PC-9 (cell line): ENCODE measurements around the gene RELA. TPM values are rescaled to one million over a fixed set of nuclear protein-coding genes. Genes with fewer than 3 reads are reported as not detected.

Experiments
- BruUV-seq: library from RNA; stranded (reverse); fragments of 400-500 nt; replicated peaks from 2 replicates; lab custom pipeline; 2021; lab: Mats Ljungman, UMichigan
- CTCF ChIA-PET: fragments of 300-600 bp; sonication (Branson Sonifier 250); formaldehyde crosslinking; loops from one replicate; lab custom pipeline; 2022; ENCODE audit warnings: antibody characterized with exemption; lab: Charles Lee
- POLR2A ChIA-PET: fragments of 300-600 bp; sonication (Branson Sonifier 250); formaldehyde crosslinking; loops from one replicate; lab custom pipeline; 2022; ENCODE audit warnings: antibody characterized with exemption; ENCODE audit not compliant: unreplicated experiment; lab: Charles Lee
- DNase-seq, 2 experiments: peaks; one replicate each; pipeline versions ENCODE4 v3.0.0 to v3.0.0-alpha.2; 2015 to 2022; ENCODE audit warnings: mixed read lengths in 1 of 2
- H2AFZ ChIP-seq: fragments of 200-600 bp; sonication (generic); 2 replicates; pipeline ENCODE4 v1.8.1; 2017; ENCODE audit warnings: antibody characterized with exemption
- H3F3A ChIP-seq: fragments of 200-600 bp; sonication (generic); 2 replicates; pipeline ENCODE4 v1.8.1; 2017; ENCODE audit warnings: antibody characterized with exemption, mild to moderate bottlenecking, low read depth; ENCODE audit not compliant: insufficient read depth
- H3K27ac ChIP-seq: fragments of 200-600 bp; sonication (generic); 2 replicates; pipeline ENCODE4 v1.6.1; 2016; ENCODE audit warnings: mixed run types
- H3K27me3 ChIP-seq: fragments of 200-600 bp; sonication (generic); 2 replicates; pipeline ENCODE4 v1.6.1; 2016; ENCODE audit warnings: low read depth, mixed run types; ENCODE audit not compliant: insufficient read depth
- H3K36me3 ChIP-seq: fragments of 200-600 bp; sonication (generic); 2 replicates; pipeline ENCODE4 v1.6.1; 2016; ENCODE audit warnings: low read depth, mixed run types
- H3K4me1 ChIP-seq: fragments of 200-600 bp; sonication (generic); replicated peaks from 2 replicates; pipeline ENCODE4 v1.6.1; 2016; ENCODE audit warnings: mixed run types; ENCODE audit not compliant: insufficient read depth
- H3K4me2 ChIP-seq: fragments of 200-600 bp; sonication (generic); 2 replicates; pipeline ENCODE4 v1.6.1; 2017; ENCODE audit warnings: mixed run types
- H3K4me3 ChIP-seq: fragments of 200-600 bp; sonication (generic); 2 replicates; pipeline ENCODE4 v1.6.1; 2016; ENCODE audit warnings: mixed run types
- H3K79me2 ChIP-seq: fragments of 200-600 bp; sonication (generic); 2 replicates; pipeline ENCODE4 v1.6.1; 2017; ENCODE audit warnings: low read depth, mixed run types
- H3K9me2 ChIP-seq: fragments of 200-600 bp; sonication (generic); 2 replicates; pipeline ENCODE4 v1.8.1; 2017; ENCODE audit warnings: mild to moderate bottlenecking; ENCODE audit not compliant: insufficient read depth
- H3K9me3 ChIP-seq: fragments of 200-600 bp; sonication (generic); 2 replicates; pipeline ENCODE4 v1.8.1; 2016; ENCODE audit warnings: low read depth; ENCODE audit not compliant: insufficient read depth
- H4K20me1 ChIP-seq: fragments of 200-600 bp; sonication (generic); 2 replicates; pipeline ENCODE4 v1.8.1; 2017; ENCODE audit not compliant: insufficient read depth
- EZH2 ChIP-seq: fragments of 200-600 bp; sonication (generic); IDR thresholded peaks from 2 replicates; pipeline ENCODE4 v1.8.0; 2017; ENCODE audit warnings: antibody characterized with exemption, low read depth
- intact Hi-C: fragments of 100-400 bp; cut with micrococcal nuclease; formaldehyde crosslinking; loops from one replicate; pipeline ENCODE4 v1.10.0; 2022; ENCODE audit not compliant: unreplicated experiment
- total RNA-seq: library from RNA; stranded (reverse); gene quantifications from 2 replicates; pipeline ENCODE4 v1.2.3, GENCODE V29; 2021
- TF ChIP-seq, protein P1 (sequence below): fragments of 200-600 bp; sonication (generic); conservative IDR thresholded peaks from 2 replicates; pipeline ENCODE4 v1.6.1; 2017; ENCODE audit warnings: mixed run types, antibody characterized with exemption, mild to moderate bottlenecking, moderate library complexity

Gene RELA
- total RNA-seq, 1 experiment from 2014 or later = 86.8 TPM

DNA sequence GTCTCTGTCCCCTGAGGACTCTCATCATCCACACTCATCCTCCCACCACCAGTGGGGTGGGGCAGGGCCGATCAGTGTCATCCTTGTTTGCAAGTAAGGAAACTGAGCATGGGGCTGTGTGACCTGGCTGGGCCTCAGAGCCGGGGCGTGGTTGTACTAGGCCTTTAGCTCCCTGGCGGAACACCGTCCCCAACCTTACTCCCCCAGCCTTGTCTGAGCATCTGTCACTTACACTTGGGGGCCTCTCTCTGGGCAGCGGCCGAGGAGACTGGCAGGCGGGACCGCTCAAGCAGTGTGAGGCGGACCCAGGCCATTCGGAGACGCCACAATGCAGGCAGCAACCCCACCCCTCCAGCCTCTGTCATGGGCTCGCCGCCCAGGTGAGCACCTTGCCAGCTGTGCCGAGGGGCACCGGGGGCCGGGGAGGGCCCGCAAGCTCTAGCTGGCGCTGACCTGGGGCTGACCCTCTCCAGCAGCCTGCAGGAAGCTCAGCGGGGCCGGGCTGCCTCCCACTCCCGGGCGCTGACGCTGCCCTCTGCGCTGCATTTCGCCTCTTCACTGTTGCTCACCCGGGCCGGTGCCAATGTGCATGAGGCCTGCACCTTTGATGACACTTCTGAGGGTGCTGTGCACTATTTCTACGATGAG lies 43.3 kb downstream of the RELA start:
- Histone ChIP-seq H3K36me3 (peaks cover 16% of the 10 kb centered on the region), H3F3A (peaks cover 14% of the 10 kb centered on the region), H3K9me3 (no peaks in the 10 kb centered on the region), H3K79me2 (peaks cover 44% of the 10 kb centered on the region), H3K4me3 (no peak overlapping the region), H2AFZ (no peak overlapping the region), H3K27ac (no peak overlapping the region), H3K9me2 (no peaks in the 10 kb centered on the region), H3K27me3 (no peaks in the 10 kb centered on the region), H3K4me1 (peaks cover 11% of the 10 kb centered on the region; the same call in 1 of the 2 replicates), H4K20me1 (peaks cover 61% of the 10 kb centered on the region), H3K4me2 (no peak overlapping the region)
- ChIA-PET CTCF (no interaction called here), POLR2A (no interaction called here)
- intact Hi-C loops = loop anchor here (5.0 kb wide), 1 partner anchor 33 kb away; no protein-coding TSS in a partner anchor
- DNase-seq = no peak
- TF ChIP-seq, protein P1, sequence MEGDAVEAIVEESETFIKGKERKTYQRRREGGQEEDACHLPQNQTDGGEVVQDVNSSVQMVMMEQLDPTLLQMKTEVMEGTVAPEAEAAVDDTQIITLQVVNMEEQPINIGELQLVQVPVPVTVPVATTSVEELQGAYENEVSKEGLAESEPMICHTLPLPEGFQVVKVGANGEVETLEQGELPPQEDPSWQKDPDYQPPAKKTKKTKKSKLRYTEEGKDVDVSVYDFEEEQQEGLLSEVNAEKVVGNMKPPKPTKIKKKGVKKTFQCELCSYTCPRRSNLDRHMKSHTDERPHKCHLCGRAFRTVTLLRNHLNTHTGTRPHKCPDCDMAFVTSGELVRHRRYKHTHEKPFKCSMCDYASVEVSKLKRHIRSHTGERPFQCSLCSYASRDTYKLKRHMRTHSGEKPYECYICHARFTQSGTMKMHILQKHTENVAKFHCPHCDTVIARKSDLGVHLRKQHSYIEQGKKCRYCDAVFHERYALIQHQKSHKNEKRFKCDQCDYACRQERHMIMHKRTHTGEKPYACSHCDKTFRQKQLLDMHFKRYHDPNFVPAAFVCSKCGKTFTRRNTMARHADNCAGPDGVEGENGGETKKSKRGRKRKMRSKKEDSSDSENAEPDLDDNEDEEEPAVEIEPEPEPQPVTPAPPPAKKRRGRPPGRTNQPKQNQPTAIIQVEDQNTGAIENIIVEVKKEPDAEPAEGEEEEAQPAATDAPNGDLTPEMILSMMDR = no peak
- no peak for TF ChIP-seq EZH2
- BruUV-seq = no TSS peak

DNA sequence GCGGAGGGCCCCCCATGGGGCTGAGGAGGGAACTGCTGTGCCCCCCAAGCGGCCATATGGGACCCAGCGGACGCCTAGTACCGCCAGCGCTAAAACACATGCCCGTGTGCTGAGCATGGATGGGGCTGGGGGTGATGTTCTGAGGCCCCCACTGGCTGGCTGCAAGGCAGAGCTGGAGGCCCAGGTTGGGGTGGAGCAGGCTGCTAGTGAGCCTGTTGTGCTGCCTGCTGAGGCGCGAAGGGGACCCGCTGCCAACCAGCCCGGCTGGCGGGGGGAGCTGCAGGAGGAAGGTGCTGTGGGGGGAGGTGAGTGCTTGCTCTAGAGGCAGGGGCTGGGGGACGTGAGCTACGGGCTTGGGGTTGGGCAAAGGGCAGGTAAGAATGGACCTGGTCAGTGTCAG lies 44.0 kb downstream of the RELA start:
- no peak overlapping the region for H3K27ac ChIP-seq
- H3K4me1 ChIP-seq = peaks cover 11% of the 10 kb centered on the region; the same call in 1 of the 2 replicates
- H3K4me3 ChIP-seq = no peak overlapping the region
- H3K79me2 ChIP-seq = peaks cover 49% of the 10 kb centered on the region
- TF ChIP-seq EZH2 = no peak
- TF ChIP-seq, protein P1 = no peak
- H3F3A ChIP-seq = peaks cover 14% of the 10 kb centered on the region
- no peaks in the 10 kb centered on the region for H3K27me3 ChIP-seq
- ChIA-PET CTCF (no interaction called here), POLR2A (interaction anchor here (0.7 kb wide), 1 partner anchor 62 kb away, joined by 4 read pairs; no protein-coding TSS in a partner anchor)
- H2AFZ ChIP-seq = no peak overlapping the region
- peaks cover 13% of the 10 kb centered on the region for H3K36me3 ChIP-seq
- no peak overlapping the region for H3K4me2 ChIP-seq
- peaks cover 56% of the 10 kb centered on the region for H4K20me1 ChIP-seq
- H3K9me2 ChIP-seq = no peaks in the 10 kb centered on the region
- intact Hi-C loops = loop anchor here (5.0 kb wide), 1 partner anchor 34 kb away; no protein-coding TSS in a partner anchor
- no TSS peak for BruUV-seq
- no peaks in the 10 kb centered on the region for H3K9me3 ChIP-seq
- DNase-seq = no peak

DNA sequence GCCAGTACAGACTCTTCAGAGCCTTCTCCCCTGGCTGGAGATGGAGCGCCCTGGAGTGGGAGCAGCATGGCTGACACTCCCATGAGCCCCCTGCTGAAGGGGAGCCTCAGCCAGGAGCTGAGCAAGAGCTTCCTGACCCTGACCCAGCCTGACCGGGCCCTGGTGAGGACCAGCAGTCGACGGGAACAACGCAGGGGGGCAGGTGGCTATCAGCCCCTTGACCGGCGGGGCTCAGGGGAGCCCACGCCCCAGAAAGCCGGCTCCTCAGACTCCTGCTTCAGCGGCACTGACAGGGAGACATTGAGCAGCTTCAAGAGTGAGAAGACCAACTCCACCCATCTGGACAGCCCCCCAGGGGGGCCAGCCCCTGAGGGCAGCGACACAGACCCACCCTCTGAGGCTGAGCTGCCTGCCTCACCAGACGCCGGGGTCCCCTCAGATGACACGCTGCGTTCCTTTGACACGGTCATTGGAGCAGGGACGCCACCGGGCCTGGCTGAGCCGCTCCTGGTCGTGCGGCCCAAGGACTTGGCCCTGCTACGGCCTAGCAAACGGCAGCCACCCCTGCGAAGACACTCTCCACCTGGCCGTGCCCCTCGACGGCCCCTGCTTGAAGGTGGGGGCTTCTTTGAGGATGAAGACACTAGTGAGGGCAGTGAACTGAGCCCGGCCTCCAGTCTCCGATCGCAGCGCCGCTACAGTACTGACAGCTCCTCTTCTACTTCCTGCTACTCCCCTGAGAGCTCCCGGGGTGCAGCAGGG lies 44.5 kb downstream of the RELA start:
- peaks cover 14% of the 10 kb centered on the region for H3F3A ChIP-seq
- no peaks in the 10 kb centered on the region for H3K9me2 ChIP-seq
- H3K27ac ChIP-seq = no peak overlapping the region
- H3K36me3 ChIP-seq = peaks cover 13% of the 10 kb centered on the region
- ChIA-PET POLR2A (interaction anchor here (0.7 kb wide), 1 partner anchor 61 kb away, joined by 4 read pairs; no protein-coding TSS in a partner anchor), CTCF (no interaction called here)
- no peak overlapping the region for H3K4me3 ChIP-seq
- H4K20me1 ChIP-seq = peaks cover 54% of the 10 kb centered on the region
- peaks cover 55% of the 10 kb centered on the region for H3K79me2 ChIP-seq
- intact Hi-C loops = loop anchor here (5.0 kb wide), 1 partner anchor 34 kb away; no protein-coding TSS in a partner anchor
- no peak for TF ChIP-seq EZH2
- TF ChIP-seq, protein P1 = no peak
- no peak overlapping the region for H2AFZ ChIP-seq
- DNase-seq = no peak
- H3K4me2 ChIP-seq = no peak overlapping the region
- no peaks in the 10 kb centered on the region for H3K27me3 ChIP-seq
- peaks cover 15% of the 10 kb centered on the region; the same call in 1 of the 2 replicates for H3K4me1 ChIP-seq
- H3K9me3 ChIP-seq = no peaks in the 10 kb centered on the region
- BruUV-seq = no TSS peak
